Stimulated activated CD8-positive, alpha-beta memory T cell treated with anti-CD3 and anti-CD28 coated beads, Interleukin-4, amount 100 ng/mL, for 1 hour (primary cell): ENCODE measurements around the gene CHST14.

Source experiments
- DNase-seq, 2 donors: peaks; one replicate each; pipeline ENCODE4 v3.0.0-alpha.2; 2020; ENCODE audit warnings: low read depth in 2 of 2, low spot score in 1 of 2

CHST14 gene

DNA sequence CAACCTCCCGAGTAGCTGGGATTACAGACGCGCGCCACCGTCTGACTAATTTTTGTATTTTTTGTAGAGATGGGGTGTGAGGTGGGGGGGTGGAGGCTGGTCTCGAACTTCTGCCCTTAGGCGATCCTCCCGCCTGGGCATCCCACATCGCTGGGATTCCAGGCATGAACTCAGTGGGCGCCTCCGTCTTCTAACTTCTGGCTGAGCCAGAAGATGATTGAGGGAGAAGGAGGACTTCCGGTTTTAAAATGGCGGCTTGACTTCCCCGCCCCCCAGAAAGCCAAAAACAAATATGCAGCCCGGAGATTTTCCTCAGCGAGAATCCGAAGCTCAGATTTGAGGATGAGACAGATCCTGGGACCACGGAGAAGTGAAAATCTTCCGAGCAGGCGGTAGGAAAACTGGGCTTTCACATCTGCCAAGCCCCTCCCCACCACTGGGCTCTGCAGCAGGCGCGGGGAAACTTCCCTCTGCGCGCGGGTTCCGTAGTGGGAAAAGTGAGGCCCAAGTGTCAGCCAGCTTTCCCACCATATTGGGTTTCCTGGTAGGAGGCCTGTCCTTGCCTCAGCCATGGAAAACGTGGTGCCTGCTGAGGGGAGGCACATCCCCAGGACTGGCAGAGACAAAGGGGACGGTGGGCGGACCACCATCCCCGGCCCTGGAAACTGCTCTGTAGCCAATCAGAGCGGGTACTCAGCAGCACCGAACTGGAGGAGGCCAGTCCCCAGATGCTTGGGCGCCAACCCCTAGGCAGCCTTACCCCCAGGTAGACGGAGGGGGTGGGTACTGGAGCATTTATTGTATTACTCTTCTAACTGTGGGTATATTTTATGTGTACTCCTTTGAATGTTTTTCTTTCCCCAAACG lies 17.3 kb downstream of the CHST14 start:
- no peak for DNase-seq

GRCh38 chr15:40489274-40490175 lies 18.7 kb downstream of the CHST14 start:
- DNase-seq = no peak

GRCh38 chr15:40493089-40493840 lies 22.5 kb downstream of the CHST14 start:
- DNase-seq = peak in 1 of 2 donors; percentile 30

- no peak for DNase-seq
These were observed 24.7 kb downstream of the CHST14 start for GRCh38 chr15:40495516-40495915.

DNA sequence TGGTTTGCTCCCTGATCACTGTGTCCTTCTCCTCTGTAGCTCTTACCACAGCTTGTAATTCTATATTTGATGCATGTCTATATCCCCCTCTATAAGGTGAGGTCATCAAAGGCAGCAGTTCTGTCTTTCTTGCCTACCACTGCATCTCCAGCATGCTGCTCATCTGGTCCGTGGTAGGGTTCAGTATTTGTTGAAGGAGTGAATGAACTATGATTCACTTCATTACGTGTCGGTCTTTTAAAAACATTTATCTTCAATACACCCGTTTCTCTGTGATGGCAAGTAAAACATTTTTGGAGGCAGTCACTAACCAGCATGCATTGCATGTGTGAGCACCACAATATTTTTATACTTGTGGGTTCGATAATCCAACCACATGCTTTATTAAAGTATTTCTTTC lies 27.6 kb downstream of the CHST14 start:
- DNase-seq = no peak

DNA sequence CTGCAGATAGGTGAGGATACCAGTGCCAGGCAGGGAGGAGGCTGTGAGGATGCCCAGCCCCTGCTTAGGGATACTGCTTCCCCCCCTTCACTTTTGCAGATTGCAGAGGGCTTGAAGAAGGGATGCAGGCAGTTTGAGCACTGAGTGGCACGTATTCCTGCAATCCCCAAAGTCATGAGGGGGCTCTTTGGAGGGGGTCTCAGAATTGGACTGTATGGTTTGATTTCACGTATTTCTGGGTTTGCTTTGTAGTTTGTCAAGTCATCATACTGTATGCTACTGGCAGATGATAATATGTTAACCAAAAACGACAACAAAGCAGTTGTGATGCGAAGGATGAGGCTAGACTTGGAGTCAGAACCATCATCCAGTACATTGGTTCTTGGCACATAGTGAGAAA lies 28.1 kb downstream of the CHST14 start:
- no peak for DNase-seq

DNA sequence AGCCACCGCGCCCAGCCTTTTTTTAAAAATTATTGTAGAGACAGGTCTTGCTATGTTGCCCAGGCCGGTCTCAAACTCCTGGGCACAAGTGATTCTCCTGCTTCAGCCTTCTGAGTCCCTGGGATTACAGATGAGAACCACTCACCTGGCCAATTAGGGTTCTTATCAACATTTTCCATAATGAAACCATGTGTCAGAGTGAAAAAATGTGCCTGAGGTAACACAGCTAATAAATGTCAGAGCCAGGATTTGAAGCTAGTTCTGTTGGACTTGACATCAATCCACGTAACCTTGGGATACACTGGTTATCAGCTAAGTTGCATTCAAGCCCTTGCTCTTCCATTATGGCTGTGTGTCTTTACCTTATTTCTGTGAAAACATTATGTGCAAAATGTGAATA lies 29.1 kb downstream of the CHST14 start:
- DNase-seq = no peak

GRCh38 chr15:40500568-40501330 lies 30.0 kb downstream of the CHST14 start:
- no peak for DNase-seq

DNA sequence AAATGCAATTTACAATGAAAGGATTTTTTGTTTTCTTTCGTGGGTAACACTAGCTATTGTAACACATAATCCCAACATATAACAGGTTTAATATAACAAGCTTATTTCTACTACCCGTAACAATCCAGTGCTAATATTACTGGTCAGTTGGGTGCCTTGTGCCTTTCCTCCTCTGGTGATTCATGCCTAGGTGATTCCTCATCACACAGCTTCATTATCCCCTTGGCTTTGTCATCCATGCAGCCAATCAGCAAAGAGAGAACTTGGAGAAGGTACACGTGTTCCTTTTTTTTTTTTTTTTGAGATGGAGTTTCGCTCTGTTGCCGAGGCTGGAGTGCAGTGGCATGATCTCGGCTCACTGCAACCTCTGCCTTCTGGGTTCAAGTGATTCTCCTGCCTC lies 30.7 kb downstream of the CHST14 start:
- no peak for DNase-seq

DNA sequence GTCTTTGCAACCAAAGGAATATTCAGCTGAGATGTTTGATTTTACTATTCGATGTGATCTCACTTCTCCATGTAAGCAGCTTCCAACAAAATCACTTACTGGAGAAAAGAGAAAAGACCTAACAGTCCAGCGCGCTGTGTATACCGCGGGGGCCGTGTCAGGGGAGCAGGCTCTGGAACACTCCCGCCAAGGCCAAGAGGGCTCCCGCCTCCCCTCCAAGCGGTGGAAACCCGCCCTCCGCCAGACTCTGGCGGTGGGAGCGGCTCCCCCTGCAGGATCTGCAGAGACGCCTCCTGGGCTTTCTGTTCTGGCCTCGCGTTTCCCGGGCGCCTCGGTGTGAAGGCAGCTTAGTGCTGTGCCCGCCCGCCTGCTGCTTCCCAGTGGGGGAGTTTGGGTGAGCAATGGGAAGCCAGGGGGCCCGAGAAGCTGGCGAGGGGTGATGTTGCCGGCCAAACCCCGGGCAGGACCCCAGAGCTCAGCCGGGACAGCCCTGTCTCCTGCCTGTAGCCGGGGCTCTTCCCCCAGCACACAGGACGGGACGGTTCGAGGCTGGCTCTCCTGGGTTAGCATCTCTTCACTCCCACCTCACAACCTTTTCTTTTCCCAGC lies 36.3 kb downstream of the CHST14 start:
- DNase-seq = peak in 1 of 2 donors; percentile 41

GRCh38 chr15:40508216-40508615 lies 37.4 kb downstream of the CHST14 start:
- no peak for DNase-seq

DNA sequence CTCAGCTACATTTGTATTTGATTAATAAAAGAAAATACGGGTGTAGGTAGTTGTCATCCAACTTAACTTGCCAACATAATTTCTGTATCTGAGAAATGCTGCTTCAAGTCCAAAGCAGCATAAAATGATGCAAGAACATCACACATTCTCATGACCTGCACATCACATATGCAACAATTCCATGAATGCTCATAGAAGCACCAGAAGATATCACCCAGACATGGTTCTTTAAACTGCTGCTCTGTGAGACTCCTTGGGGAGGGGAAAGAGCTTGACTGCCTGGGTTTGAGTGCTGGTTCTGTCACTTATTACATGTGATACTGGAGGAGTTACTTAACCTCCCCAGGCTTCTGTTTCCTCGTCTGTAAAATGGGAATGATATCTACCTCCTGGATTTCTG lies 39.4 kb downstream of the CHST14 start:
- no peak for DNase-seq

DNA sequence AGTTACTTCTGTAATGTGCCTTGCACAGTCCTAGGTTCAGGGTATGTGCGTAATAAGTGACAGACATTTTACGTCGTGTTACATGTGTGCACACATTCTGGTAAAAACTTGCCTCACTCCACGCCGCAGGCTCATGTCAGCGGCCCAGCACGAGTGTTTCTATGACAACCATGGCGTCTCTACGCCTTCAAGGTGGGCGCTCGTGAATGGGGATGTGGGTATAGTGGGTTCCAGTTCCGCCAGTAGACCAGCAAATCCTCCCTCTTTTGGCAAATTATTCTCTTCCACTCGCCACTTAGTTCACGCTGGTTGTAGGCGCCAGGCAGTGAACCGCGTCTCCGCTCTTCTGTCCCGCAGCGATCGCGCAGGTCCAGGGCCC lies 40.3 kb downstream of the CHST14 start:
- DNase-seq = no peak

- no peak for DNase-seq
These were observed 40.8 kb downstream of the CHST14 start for GRCh38 chr15:40511472-40512133.

DNA sequence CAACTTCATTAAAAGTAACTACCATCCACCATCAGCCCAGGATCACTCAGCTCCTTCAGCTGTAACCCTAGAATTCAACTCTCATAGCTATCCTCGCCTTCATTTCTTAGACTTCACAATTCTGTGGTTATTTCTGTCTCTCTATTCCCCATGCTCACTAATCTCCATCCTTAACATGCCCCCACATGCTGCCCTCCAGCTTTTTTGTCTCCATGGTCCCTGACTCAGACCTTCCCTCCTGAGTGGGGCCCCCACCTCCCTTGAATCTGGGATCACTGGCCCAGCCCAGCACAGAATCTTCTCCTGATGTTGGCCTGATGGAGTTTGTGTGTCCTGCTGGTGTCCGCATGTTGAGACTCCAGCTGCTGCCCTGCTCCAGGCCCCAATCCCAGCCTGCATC lies 41.7 kb downstream of the CHST14 start:
- DNase-seq = no peak

GRCh38 chr15:40513609-40514008 lies 42.8 kb downstream of the CHST14 start:
- DNase-seq = no peak

DNA sequence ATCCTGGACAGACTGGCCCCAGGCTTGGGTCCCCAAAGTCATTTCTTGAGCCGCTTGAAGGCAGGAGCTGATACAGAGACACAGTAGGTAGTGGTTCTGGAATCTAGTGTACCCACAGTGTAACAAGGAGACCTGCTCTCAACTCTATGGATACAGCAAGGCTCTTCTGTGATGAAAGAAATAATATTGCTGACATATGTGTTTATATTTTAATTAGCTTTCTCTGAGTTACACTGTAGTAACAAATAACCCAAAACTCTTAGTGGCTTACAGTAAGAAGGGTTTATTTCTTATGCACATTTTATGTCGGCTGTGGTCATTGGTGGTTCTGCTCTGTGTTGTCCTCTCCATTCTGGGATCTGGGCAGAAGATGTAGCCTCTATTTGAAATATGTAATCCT lies 45.5 kb downstream of the CHST14 start:
- DNase-seq = no peak
